ENCODE results near the gene RABEP1.

Gene RABEP1

DNA sequence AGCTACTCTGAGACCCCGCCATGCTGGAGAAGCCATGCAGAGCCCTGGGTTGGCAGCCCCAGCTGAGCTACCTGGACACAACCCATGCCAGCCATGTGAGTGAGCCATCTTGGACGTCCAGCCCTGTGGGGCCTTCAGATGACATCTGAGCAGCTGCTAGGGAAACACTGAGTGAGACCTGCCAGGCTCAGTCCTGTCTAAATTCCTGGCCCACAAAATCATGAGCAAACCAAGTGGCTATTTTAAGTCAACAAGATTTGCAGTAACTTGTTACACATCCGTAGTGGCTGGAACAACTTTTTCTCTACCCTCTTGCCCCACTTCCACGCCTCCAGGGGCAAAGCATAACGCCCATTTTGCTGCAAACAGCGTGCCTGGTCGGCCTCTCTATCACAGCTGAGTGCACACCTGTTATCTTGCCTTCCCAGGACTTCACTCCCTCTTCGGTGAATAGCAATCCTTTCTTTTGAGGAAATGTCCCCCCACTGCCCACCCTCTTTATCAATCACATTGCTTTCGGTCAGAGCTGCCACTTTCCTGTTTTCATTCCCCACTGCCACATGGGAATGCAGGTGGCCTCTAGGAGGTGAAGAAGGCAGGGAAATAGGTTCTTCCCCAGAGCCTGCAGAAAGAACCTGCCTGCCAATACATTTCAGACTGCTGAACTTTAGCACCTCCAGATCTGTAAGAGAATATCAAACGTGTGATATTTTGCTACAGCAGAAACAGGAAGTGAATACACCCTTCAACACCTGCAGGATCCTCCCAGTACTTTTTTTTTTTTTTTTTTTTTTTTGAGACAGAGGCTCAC lies 40.0 kb upstream of the RABEP1 start:
- TF ChIP-seq, protein P1, sequence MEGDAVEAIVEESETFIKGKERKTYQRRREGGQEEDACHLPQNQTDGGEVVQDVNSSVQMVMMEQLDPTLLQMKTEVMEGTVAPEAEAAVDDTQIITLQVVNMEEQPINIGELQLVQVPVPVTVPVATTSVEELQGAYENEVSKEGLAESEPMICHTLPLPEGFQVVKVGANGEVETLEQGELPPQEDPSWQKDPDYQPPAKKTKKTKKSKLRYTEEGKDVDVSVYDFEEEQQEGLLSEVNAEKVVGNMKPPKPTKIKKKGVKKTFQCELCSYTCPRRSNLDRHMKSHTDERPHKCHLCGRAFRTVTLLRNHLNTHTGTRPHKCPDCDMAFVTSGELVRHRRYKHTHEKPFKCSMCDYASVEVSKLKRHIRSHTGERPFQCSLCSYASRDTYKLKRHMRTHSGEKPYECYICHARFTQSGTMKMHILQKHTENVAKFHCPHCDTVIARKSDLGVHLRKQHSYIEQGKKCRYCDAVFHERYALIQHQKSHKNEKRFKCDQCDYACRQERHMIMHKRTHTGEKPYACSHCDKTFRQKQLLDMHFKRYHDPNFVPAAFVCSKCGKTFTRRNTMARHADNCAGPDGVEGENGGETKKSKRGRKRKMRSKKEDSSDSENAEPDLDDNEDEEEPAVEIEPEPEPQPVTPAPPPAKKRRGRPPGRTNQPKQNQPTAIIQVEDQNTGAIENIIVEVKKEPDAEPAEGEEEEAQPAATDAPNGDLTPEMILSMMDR (IDR thresholded peaks at IDR 0.05; ENCODE audit: insufficient read depth, low read depth, low read length, missing control alignments), result no peak
- 0 out of 2 replicates have a peak overlapping the region, but pooled peaks have one; percentile 12 for H3K4me3 ChIP-seq (ENCODE audit: low read depth, low read length)
- peak; percentile 84 for DNase-seq (ENCODE audit: low read depth)

DNA sequence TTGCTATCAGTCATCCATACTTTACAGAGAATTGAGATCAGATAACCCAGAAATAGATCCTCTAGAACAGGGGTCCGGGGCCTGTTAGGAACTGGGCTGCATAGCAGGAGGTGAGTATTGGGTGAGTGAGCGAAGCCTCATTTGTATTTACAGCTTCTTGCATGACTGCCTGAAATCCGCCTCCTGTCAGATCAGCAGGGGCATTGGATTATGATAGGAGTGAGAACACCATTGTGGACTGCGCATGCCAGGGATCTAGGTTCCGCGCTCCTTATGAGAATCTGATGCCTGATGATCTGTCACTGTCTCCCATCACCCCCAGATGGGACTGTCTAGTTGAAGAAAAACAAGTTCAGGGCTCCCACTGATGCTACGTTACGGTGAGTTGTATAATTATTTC lies 34.5 kb upstream of the RABEP1 start:
- H3K4me3 ChIP-seq (ENCODE audit: low read depth, low read length), result no peak overlapping the region
- no peak for DNase-seq (ENCODE audit: low read depth)
- TF ChIP-seq, protein P1 (IDR thresholded peaks at IDR 0.05; ENCODE audit: insufficient read depth, low read depth, low read length, missing control alignments), result no peak

DNA sequence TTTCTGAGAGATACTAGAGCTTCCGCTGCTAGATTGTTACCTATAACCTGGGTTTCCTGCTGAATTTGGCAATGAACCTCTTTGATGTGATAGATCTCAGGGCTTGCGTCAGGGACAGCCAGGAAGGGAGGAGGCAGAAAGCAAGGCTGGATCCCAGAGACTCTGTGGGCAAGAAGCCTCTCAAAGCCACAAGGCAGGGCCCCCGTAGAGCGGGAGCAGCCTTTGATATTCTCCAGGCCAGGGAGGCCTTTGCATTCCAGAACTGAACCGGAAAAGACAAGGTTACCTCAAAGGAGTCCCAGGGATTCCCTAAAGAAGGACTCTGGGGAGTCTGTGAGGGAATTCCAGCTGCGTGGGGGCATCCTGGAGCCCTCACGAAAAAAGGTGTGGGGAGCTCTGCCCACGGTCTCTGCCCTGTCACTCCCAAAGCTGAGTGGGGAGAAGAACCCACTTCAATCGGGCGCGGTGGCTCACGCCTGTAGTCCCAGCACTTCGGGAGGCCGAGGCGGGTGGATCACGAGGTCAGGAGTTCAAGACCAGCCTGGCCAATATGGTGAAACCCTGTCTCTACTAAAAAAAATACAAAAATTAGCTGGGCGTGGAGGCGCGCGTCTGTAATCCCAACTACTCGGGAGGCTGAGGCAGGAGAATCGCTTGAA lies 33.1 kb upstream of the RABEP1 start:
- no peak overlapping the region for H3K4me3 ChIP-seq (ENCODE audit: low read depth, low read length)
- no peak for DNase-seq (ENCODE audit: low read depth)

DNA sequence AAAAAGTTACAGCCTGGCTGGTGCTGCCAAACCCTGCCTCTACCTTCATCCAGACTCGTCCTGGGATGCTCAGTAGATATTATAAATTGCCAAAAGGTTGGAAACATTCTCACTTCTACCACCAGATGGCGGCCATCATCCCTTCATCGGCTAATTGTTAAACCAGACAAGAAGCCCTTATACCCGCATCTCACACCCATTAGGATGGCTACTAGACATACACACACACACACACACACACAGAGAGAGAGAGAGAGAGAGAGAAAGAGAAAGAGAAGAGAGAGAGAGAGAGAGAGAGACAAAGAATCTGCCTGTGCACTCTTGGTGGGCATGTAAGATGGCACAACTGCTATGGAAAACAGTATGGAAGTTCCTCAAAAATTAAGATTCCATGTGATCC lies 32.5 kb upstream of the RABEP1 start:
- no peak overlapping the region for H3K4me3 ChIP-seq (ENCODE audit: low read depth, low read length)
- peak; percentile 88 for DNase-seq (ENCODE audit: low read depth)
- TF ChIP-seq, protein P1 (IDR thresholded peaks at IDR 0.05; ENCODE audit: insufficient read depth, low read depth, low read length, missing control alignments), result peak; percentile 62

More for the DNA sequence above, 33.1 kb upstream of the RABEP1 start:
- TF ChIP-seq, protein P1 (IDR thresholded peaks at IDR 0.05; ENCODE audit: insufficient read depth, low read depth, low read length, missing control alignments), result no peak

DNA sequence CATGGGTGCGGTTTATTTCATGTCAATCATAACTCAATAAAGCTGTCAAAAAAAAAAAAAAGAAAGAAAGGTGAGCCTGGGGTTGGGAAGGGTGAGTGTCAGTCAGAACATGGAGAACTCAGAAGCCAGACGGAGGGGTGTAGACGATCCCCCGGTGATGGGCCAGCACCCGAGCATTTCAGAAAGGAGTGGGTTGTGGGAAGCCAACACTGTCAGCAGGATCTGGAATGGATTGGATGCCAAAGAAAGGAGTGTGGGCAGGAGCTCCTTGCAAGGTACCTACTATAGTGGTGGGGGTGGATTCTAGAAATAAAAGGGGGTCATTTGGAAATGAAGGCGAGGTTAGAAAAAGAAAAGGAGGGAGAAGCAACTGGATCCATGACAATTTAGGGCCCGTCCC lies 27.7 kb upstream of the RABEP1 start:
- H3K4me3 ChIP-seq (ENCODE audit: low read depth, low read length), result peak overlapping the region; percentile 49
- TF ChIP-seq, protein P1 (IDR thresholded peaks at IDR 0.05; ENCODE audit: insufficient read depth, low read depth, low read length, missing control alignments), result no peak
- no peak for DNase-seq (ENCODE audit: low read depth)

DNA sequence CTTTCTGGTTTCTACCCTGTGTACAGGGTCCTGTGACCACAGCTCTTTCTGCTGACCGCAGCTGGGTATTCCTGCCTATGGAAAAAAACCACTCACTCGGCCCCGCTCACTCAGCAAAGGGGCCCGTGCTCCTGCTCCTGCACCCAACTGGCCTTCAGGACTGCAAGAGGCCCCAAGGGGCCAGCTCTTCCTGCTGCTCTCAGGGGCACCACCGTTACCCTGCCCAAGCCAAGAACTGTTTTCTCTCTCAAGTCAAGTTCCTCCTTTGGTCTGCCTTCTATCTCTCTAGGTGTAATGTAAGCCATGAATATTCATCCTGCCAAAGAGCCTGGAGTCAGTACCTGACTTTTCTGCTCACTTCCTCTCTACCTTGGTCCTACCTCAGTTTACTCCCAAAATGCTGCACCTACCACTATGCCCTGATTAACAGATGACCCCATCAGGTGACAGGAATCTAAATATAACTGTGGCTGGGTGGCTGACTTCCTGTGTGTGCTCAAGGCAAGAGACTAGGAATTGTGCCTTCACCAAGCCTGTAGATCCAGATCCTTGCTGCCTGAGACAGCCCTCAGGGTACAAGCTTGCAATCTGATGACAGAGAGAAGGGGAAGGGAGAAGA lies 27.1 kb upstream of the RABEP1 start:
- TF ChIP-seq, protein P1 (IDR thresholded peaks at IDR 0.05; ENCODE audit: insufficient read depth, low read depth, low read length, missing control alignments), result no peak
- peak; percentile 68 for DNase-seq (ENCODE audit: low read depth)

More for the DNA sequence above, 27.1 kb upstream of the RABEP1 start:
- H3K4me3 ChIP-seq (ENCODE audit: low read depth, low read length), result peak overlapping the region; percentile 49

All from GM12865 (cell line).